HEK293 (cell line): Measurements from ENCODE around the gene MRPS27.

Source experiments
- GLI2 ChIP-seq: fragments of 450-650 bp; formaldehyde crosslinking; IDR thresholded peaks from 2 replicates; pipeline ENCODE4; 2017; ENCODE audit warnings: missing biosample characterization, missing genetic modification characterization, low read depth, borderline replicate concordance
- MYNN ChIP-seq: fragments of 450-650 bp; formaldehyde crosslinking; IDR thresholded peaks from 2 replicates; pipeline ENCODE4 v1.5.1; 2016; ENCODE audit warnings: missing biosample characterization, missing genetic modification characterization, borderline replicate concordance
- PBX3 ChIP-seq: sonication (generic); formaldehyde crosslinking; IDR thresholded peaks from 2 replicates; pipeline ENCODE4 v1.8.1; 2022; ENCODE audit warnings: mild to moderate bottlenecking, moderate library complexity, missing genetic modification reagents
- ZBTB26 ChIP-seq: fragments of 450-650 bp; formaldehyde crosslinking; optimal IDR thresholded peaks from 2 replicates; pipeline ENCODE3; 2016; ENCODE audit warnings: missing biosample characterization, mild to moderate bottlenecking, missing genetic modification characterization
- ZBTB7A ChIP-seq: fragments of 450-650 bp; formaldehyde crosslinking; IDR thresholded peaks from 2 replicates; pipeline ENCODE4 v1.5.1; 2016; ENCODE audit warnings: low read depth, missing biosample characterization, missing genetic modification characterization
- ZNF18 ChIP-seq: fragments of 450-650 bp; formaldehyde crosslinking; IDR thresholded peaks from 2 replicates; pipeline ENCODE4 v1.5.1; 2016; ENCODE audit warnings: missing biosample characterization, missing genetic modification characterization
- ZNF274 ChIP-seq, 2 experiments: fragments of 200-500 bp in 1 of 2; fragments of 450-650 bp in 1 of 2; sonication (Bioruptor generic) in 1 of 2; formaldehyde crosslinking in 1 of 2; IDR thresholded peaks; 2 replicates each; pipeline versions ENCODE4 v1.5.1 to v1.6.1; 2014 to 2016; ENCODE audit warnings: borderline replicate concordance in 1 of 2, inconsistent platforms in 1 of 2, low read length in 1 of 2, missing biosample characterization in 1 of 2, missing genetic modification characterization in 1 of 2
- ZNF292 ChIP-seq: fragments of 450-650 bp; formaldehyde crosslinking; IDR thresholded peaks from 2 replicates; pipeline ENCODE4 v1.5.1; 2016; ENCODE audit warnings: low read depth, missing biosample characterization, missing genetic modification characterization, borderline replicate concordance
- ZNF488 ChIP-seq: fragments of 450-650 bp; formaldehyde crosslinking; IDR thresholded peaks from 2 replicates; pipeline ENCODE4 v1.5.1; 2016; ENCODE audit warnings: missing biosample characterization, missing genetic modification characterization
- TF ChIP-seq, protein P1 (sequence below): fragments of 450-650 bp; formaldehyde crosslinking; IDR thresholded peaks from 2 replicates; pipeline ENCODE4 v1.5.1; 2016; ENCODE audit warnings: missing biosample characterization, missing genetic modification characterization
- TF ChIP-seq, protein P2 (sequence below): fragments of 450-650 bp; formaldehyde crosslinking; IDR thresholded peaks from 2 replicates; pipeline ENCODE4 v1.5.1; 2016; ENCODE audit warnings: missing biosample characterization, missing genetic modification characterization

- TF ChIP-seq, protein P1, sequence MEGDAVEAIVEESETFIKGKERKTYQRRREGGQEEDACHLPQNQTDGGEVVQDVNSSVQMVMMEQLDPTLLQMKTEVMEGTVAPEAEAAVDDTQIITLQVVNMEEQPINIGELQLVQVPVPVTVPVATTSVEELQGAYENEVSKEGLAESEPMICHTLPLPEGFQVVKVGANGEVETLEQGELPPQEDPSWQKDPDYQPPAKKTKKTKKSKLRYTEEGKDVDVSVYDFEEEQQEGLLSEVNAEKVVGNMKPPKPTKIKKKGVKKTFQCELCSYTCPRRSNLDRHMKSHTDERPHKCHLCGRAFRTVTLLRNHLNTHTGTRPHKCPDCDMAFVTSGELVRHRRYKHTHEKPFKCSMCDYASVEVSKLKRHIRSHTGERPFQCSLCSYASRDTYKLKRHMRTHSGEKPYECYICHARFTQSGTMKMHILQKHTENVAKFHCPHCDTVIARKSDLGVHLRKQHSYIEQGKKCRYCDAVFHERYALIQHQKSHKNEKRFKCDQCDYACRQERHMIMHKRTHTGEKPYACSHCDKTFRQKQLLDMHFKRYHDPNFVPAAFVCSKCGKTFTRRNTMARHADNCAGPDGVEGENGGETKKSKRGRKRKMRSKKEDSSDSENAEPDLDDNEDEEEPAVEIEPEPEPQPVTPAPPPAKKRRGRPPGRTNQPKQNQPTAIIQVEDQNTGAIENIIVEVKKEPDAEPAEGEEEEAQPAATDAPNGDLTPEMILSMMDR (tag by site-specific recombination): no peak
- no peak for TF ChIP-seq MYNN (tag by site-specific recombination)
- no peak for TF ChIP-seq ZNF274 (IDR thresholded peaks at IDR 0.05; ENCODE audit: low read length)
- no peak for TF ChIP-seq ZNF274 (tag by site-specific recombination; IDR thresholded peaks at IDR 0.05; ENCODE audit: borderline replicate concordance)
- TF ChIP-seq, protein P2, sequence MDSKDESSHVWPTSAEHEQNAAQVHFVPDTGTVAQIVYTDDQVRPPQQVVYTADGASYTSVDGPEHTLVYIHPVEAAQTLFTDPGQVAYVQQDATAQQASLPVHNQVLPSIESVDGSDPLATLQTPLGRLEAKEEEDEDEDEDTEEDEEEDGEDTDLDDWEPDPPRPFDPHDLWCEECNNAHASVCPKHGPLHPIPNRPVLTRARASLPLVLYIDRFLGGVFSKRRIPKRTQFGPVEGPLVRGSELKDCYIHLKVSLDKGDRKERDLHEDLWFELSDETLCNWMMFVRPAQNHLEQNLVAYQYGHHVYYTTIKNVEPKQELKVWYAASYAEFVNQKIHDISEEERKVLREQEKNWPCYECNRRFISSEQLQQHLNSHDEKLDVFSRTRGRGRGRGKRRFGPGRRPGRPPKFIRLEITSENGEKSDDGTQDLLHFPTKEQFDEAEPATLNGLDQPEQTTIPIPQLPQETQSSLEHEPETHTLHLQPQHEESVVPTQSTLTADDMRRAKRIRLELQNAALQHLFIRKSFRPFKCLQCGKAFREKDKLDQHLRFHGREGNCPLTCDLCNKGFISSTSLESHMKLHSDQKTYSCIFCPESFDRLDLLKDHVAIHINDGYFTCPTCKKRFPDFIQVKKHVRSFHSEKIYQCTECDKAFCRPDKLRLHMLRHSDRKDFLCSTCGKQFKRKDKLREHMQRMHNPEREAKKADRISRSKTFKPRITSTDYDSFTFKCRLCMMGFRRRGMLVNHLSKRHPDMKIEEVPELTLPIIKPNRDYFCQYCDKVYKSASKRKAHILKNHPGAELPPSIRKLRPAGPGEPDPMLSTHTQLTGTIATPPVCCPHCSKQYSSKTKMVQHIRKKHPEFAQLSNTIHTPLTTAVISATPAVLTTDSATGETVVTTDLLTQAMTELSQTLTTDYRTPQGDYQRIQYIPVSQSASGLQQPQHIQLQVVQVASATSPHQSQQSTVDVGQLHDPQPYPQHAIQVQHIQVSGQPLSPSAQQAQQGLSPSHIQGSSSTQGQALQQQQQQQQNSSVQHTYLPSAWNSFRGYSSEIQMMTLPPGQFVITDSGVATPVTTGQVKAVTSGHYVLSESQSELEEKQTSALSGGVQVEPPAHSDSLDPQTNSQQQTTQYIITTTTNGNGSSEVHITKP: no peak
- no peak for TF ChIP-seq ZBTB7A (tag by site-specific recombination)
- TF ChIP-seq ZNF18 (tag by site-specific recombination): no peak
- no peak for TF ChIP-seq PBX3 (CRISPR knock-in tag)
- no peak for TF ChIP-seq ZNF488 (tag by site-specific recombination)
- TF ChIP-seq ZNF292 (tag by site-specific recombination): no peak
- TF ChIP-seq GLI2 (tag by site-specific recombination): no peak
- no peak for TF ChIP-seq ZBTB26 (tag by site-specific recombination)
Measured at GRCh38 chr5:72224946-72225463, 95.0 kb downstream of the MRPS27 start.
